Activated gamma-delta T cell treated with anti-CD3 and anti-CD28 coated beads, Interleukin-2, amount 50 U/mL, for 16 hours (primary cell): ENCODE data around the gene TES.
"Not testable (repeated sequence)": the region's sequence is repeated elsewhere in the genome, so short reads cannot be mapped to it uniquely, and the experiment has no call there.

Experiments used
- DNase-seq: peaks from one replicate; pipeline ENCODE4 v3.0.0-alpha.2; 2020; ENCODE audit warnings: low read depth

TES gene

DNA sequence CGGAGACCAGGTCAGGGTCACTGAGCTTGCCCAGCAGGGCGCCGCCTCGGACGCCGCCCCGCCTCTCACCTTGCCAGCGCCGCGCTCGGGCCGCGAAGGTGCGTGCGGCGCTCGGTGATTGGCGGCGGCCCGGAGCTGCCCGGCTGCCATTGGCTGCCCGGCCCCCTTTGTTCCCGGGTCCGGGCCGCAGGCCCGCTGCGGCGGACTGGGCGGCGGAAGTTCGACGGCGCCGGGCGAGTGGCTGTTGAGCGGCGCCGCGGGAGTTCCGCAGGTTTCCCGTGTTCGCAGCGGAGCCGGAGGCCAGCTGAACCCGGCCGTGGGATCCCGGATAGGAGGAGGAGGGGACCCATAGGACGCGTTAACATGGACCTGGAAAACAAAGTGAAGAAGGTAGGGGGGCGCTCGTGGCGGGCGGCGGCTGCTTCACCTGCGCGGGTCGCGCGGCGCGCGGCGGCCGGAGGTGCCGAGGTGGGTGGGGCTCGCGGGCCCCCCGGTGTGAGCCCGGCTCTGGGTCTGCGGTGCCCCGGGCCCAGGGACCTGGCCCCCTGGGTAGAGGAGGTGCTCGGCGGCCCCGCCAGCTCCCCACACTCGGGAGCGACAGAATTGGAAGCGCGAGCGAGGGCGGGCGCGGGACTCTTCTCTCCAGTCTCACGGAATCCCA lies at the start of gene TES:
TSS of gene TES (plus strand) at position 195 of the 661 bp plus-strand sequence. CDS start at position 364, 169 bp downstream.
- DNase-seq: peak; percentile 38

GRCh38 chr7:116161728-116162127 lies 48.6 kb upstream of the TES start:
- DNase-seq: no peak

- no peak for DNase-seq
Measured at GRCh38 chr7:116162254-116162653, 48.1 kb upstream of the TES start.

GRCh38 chr7:116162992-116163391 lies 47.3 kb upstream of the TES start:
- DNase-seq: no peak

GRCh38 chr7:116164552-116165306 lies 45.6 kb upstream of the TES start:
- DNase-seq: no peak

GRCh38 chr7:116165717-116166116 lies 44.6 kb upstream of the TES start:
- no peak for DNase-seq

- DNase-seq: no peak
Measured at GRCh38 chr7:116166156-116166555, 44.2 kb upstream of the TES start.

DNA sequence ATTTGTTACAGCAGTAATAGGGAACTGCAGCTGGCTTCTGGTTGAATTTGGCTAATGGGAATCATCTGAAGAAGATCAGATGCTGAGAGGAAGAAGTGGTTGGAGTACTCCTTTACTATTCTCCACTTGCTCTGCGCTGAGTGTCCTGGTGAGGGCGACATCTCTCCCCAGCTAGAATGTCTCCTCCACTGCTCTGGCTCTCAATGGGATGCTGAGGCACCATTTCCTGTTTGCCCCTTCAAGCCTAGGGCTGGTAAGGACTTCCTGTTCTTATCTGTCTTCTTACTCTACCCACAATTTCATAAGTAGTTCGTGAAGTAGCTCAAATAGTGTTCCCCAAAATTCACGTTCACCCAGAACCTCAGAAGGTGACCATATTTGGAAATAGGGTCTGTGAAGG lies 43.2 kb upstream of the TES start:
- DNase-seq: no peak

GRCh38 chr7:116169060-116169459 lies 41.3 kb upstream of the TES start:
- no peak for DNase-seq

DNA sequence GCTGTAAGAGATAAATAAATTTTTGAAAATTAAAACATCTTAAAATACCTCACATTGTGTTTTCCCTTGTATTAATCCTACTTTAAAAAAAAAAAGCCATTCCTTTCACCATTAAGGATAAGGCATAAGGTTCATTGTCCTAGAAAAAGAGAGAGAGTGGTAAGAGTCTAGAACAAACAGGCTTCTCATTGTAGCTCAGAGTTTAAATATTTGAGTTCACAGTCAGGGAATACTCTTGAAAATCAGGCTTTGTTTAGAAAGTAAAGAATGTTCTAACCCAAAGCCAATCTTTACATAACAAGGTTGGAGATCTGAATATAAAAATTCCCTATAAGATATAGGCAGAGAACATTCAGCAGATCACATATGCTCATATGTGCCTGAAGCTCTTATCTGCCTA lies 40.2 kb upstream of the TES start:
- DNase-seq: no peak

DNA sequence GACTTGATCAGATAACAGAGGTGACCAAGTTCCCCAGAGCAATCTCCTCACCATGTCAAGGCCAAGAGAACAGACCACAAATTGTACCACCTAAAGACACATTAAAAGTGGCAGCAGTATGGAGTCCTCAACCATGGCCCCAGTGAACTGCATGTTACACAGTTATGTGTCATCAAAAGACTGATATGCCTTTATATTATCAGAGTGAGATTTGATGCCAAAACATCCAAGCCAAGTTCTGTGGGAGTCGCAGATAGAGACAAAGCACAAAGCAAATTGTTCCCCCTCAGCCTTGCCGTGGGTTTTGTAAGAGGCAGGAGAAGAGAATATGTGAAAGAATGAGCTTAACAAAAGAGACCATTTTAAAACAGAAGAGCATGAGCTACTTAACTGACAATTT lies 39.2 kb upstream of the TES start:
- no peak for DNase-seq

DNA sequence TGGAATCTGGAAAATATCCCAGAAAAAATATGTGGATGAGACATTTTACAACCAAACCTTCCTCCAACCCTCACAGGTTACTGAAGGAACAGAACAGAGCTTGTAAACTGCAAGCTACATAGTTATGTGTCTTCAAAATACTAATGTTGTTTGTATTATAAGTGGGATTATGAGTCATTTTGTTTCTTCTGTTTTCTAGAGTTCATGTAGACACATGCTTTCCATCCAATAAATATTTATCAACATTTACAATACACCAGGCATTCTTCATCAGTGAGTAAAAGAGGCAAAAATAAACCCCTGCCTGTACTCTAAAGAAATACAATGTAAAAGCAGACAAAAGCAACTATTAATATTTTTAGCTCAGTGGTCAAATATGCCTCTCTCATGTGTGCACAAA lies 38.0 kb upstream of the TES start:
- no peak for DNase-seq

DNA sequence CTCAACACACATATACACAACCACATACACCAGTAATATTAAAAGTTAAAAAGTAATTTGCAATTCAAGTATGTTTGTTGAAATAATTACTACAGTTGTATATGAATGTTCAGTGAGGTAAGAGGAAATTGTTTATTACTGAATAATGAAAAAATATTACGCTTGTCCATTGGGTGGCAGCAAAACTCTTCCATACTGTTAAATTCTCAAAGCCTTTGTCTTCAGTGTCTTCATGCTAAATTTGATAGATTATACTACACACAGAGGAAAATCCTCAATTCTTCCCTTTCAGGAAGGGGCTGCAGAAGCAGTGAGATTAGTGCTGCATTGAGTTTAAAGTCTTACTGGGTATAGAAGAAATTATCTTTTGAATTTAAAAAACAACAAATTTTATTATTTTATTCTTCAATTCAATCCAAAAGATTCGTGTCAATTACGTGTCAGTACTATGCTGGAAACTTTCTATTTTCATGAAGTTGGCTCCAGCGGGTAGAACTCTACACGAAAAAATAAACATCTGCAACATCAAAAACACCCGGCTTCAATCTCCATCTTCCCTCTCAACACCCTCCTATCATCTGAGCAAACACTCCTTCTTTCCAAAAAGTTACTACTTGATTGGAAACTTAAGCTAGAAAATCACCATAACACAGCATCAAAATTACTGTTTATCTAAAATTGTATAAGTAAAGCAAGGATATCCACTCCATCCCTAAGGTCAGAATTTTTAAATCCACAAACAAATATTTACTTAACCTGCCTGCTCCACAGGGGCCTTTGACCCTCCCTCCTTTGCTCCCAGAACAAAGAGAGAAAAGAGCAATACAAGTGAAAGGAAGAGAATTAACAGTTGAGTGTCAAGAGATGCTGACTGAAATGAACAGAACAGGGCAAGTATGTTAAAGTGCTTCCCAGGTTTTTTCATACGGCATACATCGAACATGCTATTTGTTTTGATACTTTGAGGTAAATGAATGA lies 37.0 kb upstream of the TES start:
- DNase-seq: no peak

- DNase-seq: not testable (repeated sequence)
Measured at GRCh38 chr7:116175095-116175494, 35.2 kb upstream of the TES start.

GRCh38 chr7:116176226-116176625 lies 34.1 kb upstream of the TES start:
- DNase-seq: no peak

GRCh38 chr7:116177009-116177408 lies 33.3 kb upstream of the TES start:
- no peak for DNase-seq

GRCh38 chr7:116180302-116180701 lies 30.0 kb upstream of the TES start:
- peak; percentile 14 for DNase-seq

DNA sequence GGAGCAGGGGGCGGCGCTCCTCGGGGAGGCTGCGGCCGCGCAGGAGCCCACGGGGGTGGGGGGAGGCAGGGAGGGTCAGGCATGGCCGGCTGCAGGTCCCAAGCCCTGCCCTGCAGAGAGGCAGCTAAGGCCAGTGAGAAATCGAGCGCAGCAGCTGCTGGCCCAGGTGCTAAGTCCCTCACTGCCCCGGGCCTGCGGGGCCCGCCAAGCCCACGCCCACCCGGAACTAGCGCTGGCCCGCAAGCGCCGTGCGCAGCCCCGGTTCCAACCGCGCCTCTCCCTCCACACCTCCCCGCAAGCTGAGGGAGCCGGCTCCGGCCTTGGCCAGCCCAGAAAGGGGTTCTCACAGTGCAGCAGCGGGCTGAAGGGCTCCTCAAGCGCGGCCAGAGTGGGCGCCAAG lies 28.3 kb upstream of the TES start:
- DNase-seq: no peak

- DNase-seq: no peak
Measured at GRCh38 chr7:116185450-116185849, 24.9 kb upstream of the TES start.

DNA sequence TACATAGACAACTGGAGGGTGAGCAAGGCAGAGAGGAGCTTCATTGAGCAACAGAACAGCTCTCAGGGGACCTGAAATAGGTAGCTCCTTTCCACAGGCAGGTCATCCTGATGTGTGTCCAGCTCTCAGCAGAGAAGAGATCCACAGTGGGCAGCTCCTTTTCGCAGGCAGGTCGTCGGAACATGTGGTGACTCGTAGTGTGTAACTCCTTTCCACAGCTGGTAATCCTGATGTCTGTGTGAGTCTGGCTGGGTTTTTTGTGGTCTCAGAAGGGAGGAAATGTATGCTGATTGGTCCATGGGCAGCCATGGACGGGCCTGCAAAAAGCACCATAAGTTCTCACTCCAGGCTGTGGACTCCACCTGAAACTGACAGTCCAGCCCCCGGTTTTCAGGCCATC lies 24.4 kb upstream of the TES start:
- no peak for DNase-seq

- DNase-seq: no peak
Measured at GRCh38 chr7:116187400-116187799, 22.9 kb upstream of the TES start.

GRCh38 chr7:116193329-116194087 lies 16.8 kb upstream of the TES start:
- no peak for DNase-seq
